SK-N-SH treated with all-trans-retinoic acid at 6 μM for 48 hours (cell line): ENCODE measurements around the gene DIDO1.

ENCODE experiments used
- ARNTL ChIP-seq: fragments of 450-650 bp; formaldehyde crosslinking; IDR thresholded peaks from 2 replicates; pipeline ENCODE4 v1.5.0; 2020; ENCODE audit warnings: low read depth, mild to moderate bottlenecking, moderate library complexity, borderline replicate concordance
- PATZ1 ChIP-seq: fragments of 250-450 bp; sonication (Bioruptor Pico); IDR thresholded peaks from 2 replicates; pipeline ENCODE4 v1.8.0; 2020; ENCODE audit warnings: mild to moderate bottlenecking, moderate library complexity, borderline replicate concordance
- PPARA ChIP-seq: fragments of 250-450 bp; sonication (Bioruptor Pico); IDR thresholded peaks from 2 replicates; pipeline ENCODE4 v1.5.0; 2020; ENCODE audit warnings: mild to moderate bottlenecking, borderline replicate concordance

DNA sequence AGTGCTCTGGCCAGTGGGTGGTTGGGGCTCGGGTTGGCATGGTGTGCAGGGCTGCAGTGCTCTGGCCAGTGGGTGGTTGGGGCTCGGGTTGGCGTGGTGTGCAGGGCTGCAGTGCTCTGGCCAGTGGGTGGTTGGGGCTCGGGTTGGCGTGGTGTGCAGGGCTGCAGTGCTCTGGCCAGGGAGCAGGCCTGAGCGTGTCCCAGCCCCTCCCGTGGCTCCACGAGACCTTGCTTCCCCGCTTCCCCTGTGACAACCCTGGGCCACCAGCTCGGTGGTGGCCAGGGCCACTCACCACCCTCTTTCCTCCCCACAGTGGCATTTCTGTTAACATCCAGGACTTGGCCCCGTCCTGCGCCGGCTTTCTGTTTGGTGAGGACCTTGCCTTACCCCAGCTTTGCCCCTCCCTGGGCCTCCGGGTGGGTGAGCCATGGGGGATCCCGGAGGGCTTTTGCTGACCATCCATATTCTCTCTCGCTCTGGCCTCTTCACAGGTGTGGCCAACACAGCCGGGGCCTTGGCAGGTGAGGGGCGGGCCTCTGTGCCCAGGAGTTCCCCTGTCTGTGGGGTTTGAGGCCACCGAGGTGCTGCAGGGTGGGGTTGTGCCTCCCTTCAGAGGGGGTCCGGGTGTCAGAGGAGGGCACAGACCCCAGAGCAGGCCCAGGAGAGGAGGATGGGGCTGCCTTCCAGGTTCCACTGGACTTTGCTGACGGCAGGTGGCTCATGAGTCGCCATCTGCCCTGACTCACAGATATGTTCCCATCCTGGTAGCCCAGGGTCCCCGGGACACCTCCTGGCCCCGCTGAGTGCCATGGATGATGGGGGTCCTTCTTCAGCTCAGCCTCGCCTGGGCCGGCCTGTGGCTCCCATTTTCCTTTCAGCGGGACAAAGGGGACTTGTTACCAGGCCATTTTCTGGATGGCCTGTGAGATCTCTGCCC lies 40.2 kb upstream of the DIDO1 start:
- TF ChIP-seq PPARA = no peak
- TF ChIP-seq PATZ1 (CRISPR knock-in tag) = no peak
- no peak for TF ChIP-seq ARNTL (CRISPR knock-in tag)
